22Rv1 (cell line): Measurements from ENCODE around the gene ZNF507.

ENCODE experiments used
- CTCF ChIP-seq: fragments of 450-650 bp; IDR thresholded peaks from 2 replicates; pipeline ENCODE4 v1.5.1; 2017; ENCODE audit warnings: mild to moderate bottlenecking
- ZFX ChIP-seq: fragments of 450-650 bp; IDR thresholded peaks from 2 replicates; pipeline ENCODE4 v1.6.1; 2017; ENCODE audit warnings: antibody characterized with exemption, borderline replicate concordance

DNA sequence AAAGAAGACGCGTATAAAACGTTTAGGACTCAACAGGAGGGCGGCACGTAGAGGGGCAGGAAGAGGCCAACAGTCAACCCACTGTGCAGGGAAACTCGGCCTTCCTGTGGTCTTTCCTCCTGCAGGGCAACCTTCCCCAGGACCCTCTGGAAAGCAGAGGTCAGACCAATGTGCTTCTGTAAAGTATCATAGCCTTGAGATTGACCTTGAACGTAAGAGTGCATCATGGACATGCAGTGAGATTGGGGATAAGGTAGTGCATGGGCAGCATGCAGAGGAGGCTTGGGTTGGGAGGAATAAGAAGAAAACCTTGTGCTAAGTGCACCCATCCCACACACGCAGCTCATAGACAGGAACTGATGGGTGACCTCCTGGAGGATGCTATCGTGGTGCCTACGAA, 34.0 kb upstream of the ZNF507 start:
- no peak for TF ChIP-seq CTCF
- no peak for TF ChIP-seq ZFX
